ENCODE results near the gene STUB1. TPM values are rescaled to one million over a fixed set of nuclear protein-coding genes. Genes with fewer than 3 reads are reported as not detected.

STUB1 gene
- total RNA-seq, 1 donor from 2014 or later: 99.3 TPM

DNA sequence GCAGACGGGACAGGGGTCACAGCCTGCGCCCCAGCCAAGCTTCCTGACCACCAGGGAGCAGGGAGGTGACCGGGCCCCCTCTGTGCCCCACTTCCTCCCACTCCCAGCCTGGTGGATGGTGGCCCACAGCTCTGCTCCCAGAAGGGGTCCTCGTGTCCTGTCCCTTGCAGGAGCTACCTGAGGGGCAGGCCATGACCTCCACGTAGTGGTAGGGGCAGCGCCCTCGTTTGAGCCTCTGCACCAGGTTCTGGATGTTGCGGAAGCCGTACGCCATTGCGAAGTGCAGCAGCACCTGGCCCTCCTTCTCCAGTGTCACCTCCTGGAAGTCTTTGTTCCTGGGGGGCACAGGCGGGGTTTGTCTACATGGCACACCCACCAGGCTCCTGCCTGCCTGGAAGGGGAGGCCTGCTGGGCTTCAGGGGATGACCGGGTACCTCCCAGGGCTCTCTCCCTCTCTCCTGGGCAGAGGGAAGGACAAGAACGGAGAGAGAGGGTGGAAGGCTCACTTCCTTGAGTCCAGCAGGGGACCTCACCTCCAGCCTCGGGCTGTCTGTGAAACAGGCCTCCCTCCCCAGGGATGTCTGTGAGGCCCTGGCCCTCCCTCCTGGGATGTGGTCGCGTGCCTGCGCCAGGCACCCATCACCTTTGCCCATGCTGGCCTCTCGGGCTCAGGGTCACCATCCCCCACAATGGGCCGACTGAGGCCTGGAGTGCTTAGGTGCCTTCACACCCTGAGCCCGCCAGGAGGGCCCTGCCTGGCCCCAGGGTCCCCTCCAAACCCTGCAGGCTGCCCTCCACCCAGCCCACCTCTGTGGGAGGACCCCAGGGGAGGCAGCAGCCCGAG, 50.7 kb downstream of the STUB1 start:
- Mint-ChIP-seq H3K27ac (ENCODE audit: unreplicated experiment) (no peak overlapping the region), H3K27me3 (ENCODE audit: low read depth) (peaks cover 4% of the 10 kb centered on the region)
- DNase-seq (ENCODE audit: low read depth, low spot score): no peak

DNA sequence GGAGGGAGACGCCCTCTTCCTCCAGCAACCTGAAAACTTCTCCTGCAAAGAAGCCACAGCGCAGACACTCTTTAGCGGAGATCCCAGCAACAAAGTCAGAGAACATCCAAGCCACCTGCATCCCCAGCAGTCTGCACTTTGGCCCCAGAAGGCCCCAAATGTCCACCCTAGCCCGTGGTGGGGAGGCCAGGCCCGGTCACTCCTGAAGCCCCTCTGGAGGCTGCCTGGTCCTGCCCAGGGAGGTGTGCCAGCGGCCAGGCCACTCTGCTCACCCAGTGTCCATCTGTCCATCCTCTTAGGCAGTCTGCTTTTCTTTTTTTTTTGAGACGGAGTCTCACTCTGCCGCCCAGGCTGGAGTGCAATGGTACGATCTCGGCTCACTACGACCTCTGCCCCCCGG, 52.1 kb downstream of the STUB1 start:
- H3K9me3 Mint-ChIP-seq: no peaks in the 10 kb centered on the region
- no peak for DNase-seq (ENCODE audit: low read depth, low spot score)
- no peak overlapping the region for H3K27ac Mint-ChIP-seq (ENCODE audit: unreplicated experiment)
- TF ChIP-seq, protein P1, sequence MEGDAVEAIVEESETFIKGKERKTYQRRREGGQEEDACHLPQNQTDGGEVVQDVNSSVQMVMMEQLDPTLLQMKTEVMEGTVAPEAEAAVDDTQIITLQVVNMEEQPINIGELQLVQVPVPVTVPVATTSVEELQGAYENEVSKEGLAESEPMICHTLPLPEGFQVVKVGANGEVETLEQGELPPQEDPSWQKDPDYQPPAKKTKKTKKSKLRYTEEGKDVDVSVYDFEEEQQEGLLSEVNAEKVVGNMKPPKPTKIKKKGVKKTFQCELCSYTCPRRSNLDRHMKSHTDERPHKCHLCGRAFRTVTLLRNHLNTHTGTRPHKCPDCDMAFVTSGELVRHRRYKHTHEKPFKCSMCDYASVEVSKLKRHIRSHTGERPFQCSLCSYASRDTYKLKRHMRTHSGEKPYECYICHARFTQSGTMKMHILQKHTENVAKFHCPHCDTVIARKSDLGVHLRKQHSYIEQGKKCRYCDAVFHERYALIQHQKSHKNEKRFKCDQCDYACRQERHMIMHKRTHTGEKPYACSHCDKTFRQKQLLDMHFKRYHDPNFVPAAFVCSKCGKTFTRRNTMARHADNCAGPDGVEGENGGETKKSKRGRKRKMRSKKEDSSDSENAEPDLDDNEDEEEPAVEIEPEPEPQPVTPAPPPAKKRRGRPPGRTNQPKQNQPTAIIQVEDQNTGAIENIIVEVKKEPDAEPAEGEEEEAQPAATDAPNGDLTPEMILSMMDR (conservative IDR thresholded peaks at IDR 0.05): no peak
- no peaks in the 10 kb centered on the region for H3K4me1 Mint-ChIP-seq
- H3K4me3 Mint-ChIP-seq: no peak overlapping the region
- H3K27me3 Mint-ChIP-seq (ENCODE audit: low read depth): no peaks in the 10 kb centered on the region
- H3K36me3 Mint-ChIP-seq (ENCODE audit: low read depth): no peaks in the 10 kb centered on the region

More for the DNA sequence above, 50.7 kb downstream of the STUB1 start:
- Mint-ChIP-seq H3K4me3 (no peak overlapping the region), H3K36me3 (ENCODE audit: low read depth) (no peaks in the 10 kb centered on the region), H3K4me1 (no peaks in the 10 kb centered on the region), H3K9me3 (no peaks in the 10 kb centered on the region)
- TF ChIP-seq, protein P1 (conservative IDR thresholded peaks at IDR 0.05): no peak

Other genes starting within 250 kb of the STUB1 start
- gene CAPN15, start 152.7 kb upstream of the STUB1 start, total RNA-seq: 56.9 and 60.3 TPM in 2 replicates
- not detected in 2 replicates for gene PRR35, start 120.0 kb upstream of the STUB1 start, total RNA-seq
- gene NHLRC4, start 113.4 kb upstream of the STUB1 start, total RNA-seq: 0.84 and 0.86 TPM in 2 replicates
- gene PIGQ, start 110.4 kb upstream of the STUB1 start, total RNA-seq: 84.9 and 91.7 TPM in 2 replicates
- 30.9 and 31.6 TPM in 2 replicates for gene RAB40C, start 90.3 kb upstream of the STUB1 start, total RNA-seq
- gene WFIKKN1, start 49.4 kb upstream of the STUB1 start, total RNA-seq: 8.1 and 8.5 TPM in 2 replicates
- gene METTL26, start 44.1 kb upstream of the STUB1 start, total RNA-seq: 73.4 and 75.3 TPM in 2 replicates
- 16.2 and 17.6 TPM in 2 replicates for gene MCRIP2, start 38.6 kb upstream of the STUB1 start, total RNA-seq
- gene WDR90, start 31.0 kb upstream of the STUB1 start, total RNA-seq: 95.8 and 97.0 TPM in 2 replicates
- gene RHOT2, start 12.3 kb upstream of the STUB1 start, total RNA-seq: 171 and 189 TPM in 2 replicates
- 3.0 and 3.1 TPM in 2 replicates for gene RHBDL1, start 4.7 kb upstream of the STUB1 start, total RNA-seq
- 60.8 and 64.5 TPM in 2 replicates for gene JMJD8, start 3.9 kb downstream of the STUB1 start, total RNA-seq
- 16.6 and 20.7 TPM in 2 replicates for gene WDR24, start 10.0 kb downstream of the STUB1 start, total RNA-seq
- 2.5 and 3.0 TPM in 2 replicates for gene FBXL16, start 25.4 kb downstream of the STUB1 start, total RNA-seq
- 210 and 224 TPM in 2 replicates for gene METRN, start 34.7 kb downstream of the STUB1 start, total RNA-seq
- gene ANTKMT, start 40.7 kb downstream of the STUB1 start, total RNA-seq: 51.1 and 52.7 TPM in 2 replicates
- 7.0 and 7.2 TPM in 2 replicates for gene CCDC78, start 46.0 kb downstream of the STUB1 start, total RNA-seq
- gene HAGHL, start 46.7 kb downstream of the STUB1 start, total RNA-seq: 15.0 and 15.4 TPM in 2 replicates
- 42.1 and 45.9 TPM in 2 replicates for gene CIAO3, start 60.6 kb downstream of the STUB1 start, total RNA-seq
- not detected in 2 replicates for gene MSLN, start 80.3 kb downstream of the STUB1 start, total RNA-seq
- 36.1 and 36.8 TPM in 2 replicates for gene RPUSD1, start 108.0 kb downstream of the STUB1 start, total RNA-seq
- 156 and 169 TPM in 2 replicates for gene CHTF18, start 108.2 kb downstream of the STUB1 start, total RNA-seq
- not detected in 2 replicates for gene GNG13, start 120.3 kb downstream of the STUB1 start, total RNA-seq

All from neural crest cell (in vitro differentiated cells).